H1 (cell line): ENCODE data around the gene CTTNBP2NL. TPM values are rescaled to one million over a fixed set of nuclear protein-coding genes. Genes with fewer than 3 reads are reported as not detected.

Experiments used
- CTCF ChIA-PET: fragments of 300-600 bp; sonication (Branson Sonifier 250); formaldehyde crosslinking; loops from one replicate; lab custom pipeline; 2021; ENCODE audit not compliant: partially characterized antibody; lab: Charles Lee
- POLR2A ChIA-PET: fragments of 300-600 bp; sonication (Branson Sonifier 250); formaldehyde crosslinking; loops from one replicate; lab custom pipeline; 2021; ENCODE audit warnings: inconsistent platforms; ENCODE audit not compliant: partially characterized antibody; lab: Charles Lee
- DNase-seq, 2 experiments: peaks; one replicate each; pipeline versions ENCODE4 v3.0.0 to v3.0.0-alpha.2; 2010 to 2022; ENCODE audit warnings: low spot score in 2 of 2, low read depth in 1 of 2, mixed read lengths in 1 of 2
- FAIRE-seq: peaks from 2 replicates; lab custom pipeline; 2011; peaks lifted over from hg19 to GRCh38; lab: Jason Lieb, UNC
- H2AFZ ChIP-seq: 2 replicates; pipeline ENCODE4 v1.8.1; 2012; ENCODE audit warnings: low read length, inconsistent platforms
- H2AK5ac ChIP-seq: 2 replicates; pipeline ENCODE4 v1.6.1; 2013; ENCODE audit warnings: low read depth, low read length
- H2BK120ac ChIP-seq: replicated peaks from 2 replicates; pipeline ENCODE3; 2013; ENCODE audit warnings: low read depth, low read length, inconsistent platforms
- H2BK12ac ChIP-seq: 2 replicates; pipeline ENCODE4 v1.6.1; 2013; ENCODE audit warnings: low read depth, low read length
- H2BK15ac ChIP-seq: 2 replicates; pipeline ENCODE4 v1.6.1; 2013; ENCODE audit warnings: low read length
- H2BK20ac ChIP-seq: 2 replicates; pipeline ENCODE4 v1.6.1; 2013; ENCODE audit warnings: low read length
- H2BK5ac ChIP-seq: 2 replicates; pipeline ENCODE4 v1.6.1; 2013; ENCODE audit warnings: low read depth, low read length
- H3K14ac ChIP-seq: 2 replicates; pipeline ENCODE4 v1.6.1; 2013; ENCODE audit warnings: inconsistent platforms; ENCODE audit not compliant: insufficient read length
- H3K18ac ChIP-seq: 2 replicates; pipeline ENCODE4 v1.6.1; 2013; ENCODE audit warnings: low read length; ENCODE audit errors: extremely low read depth
- H3K23ac ChIP-seq: 2 replicates; pipeline ENCODE4 v1.6.1; 2013; ENCODE audit warnings: inconsistent platforms; ENCODE audit not compliant: insufficient read length
- H3K23me2 ChIP-seq: 2 replicates; pipeline ENCODE4 v1.6.1; 2013; ENCODE audit warnings: low read depth, low read length
- H3K27ac ChIP-seq: 2 replicates; pipeline ENCODE4 v1.6.1; 2011; ENCODE audit warnings: low read depth, low read length, inconsistent platforms
- H3K27me3 ChIP-seq, 4 experiments: replicated peaks in 1 of 4; 1 replicate in 1 of 4; 2 replicates in 3 of 4; pipeline versions ENCODE4 v1.6.1 to v1.8.1; 2011 to 2013; ENCODE audit warnings: low read length in 3 of 4, mild to moderate bottlenecking in 3 of 4, inconsistent platforms in 2 of 4, mixed read lengths in 2 of 4, moderate library complexity in 1 of 4; ENCODE audit not compliant: control insufficient read depth in 3 of 4, insufficient read depth in 3 of 4; ENCODE audit errors: extremely low read depth in 1 of 4
- H3K36me3 ChIP-seq, 4 experiments: 2 replicates each; pipeline versions ENCODE4 v1.6.1 to v1.8.1; 2011 to 2013; ENCODE audit warnings: mild to moderate bottlenecking in 4 of 4, low read length in 3 of 4, moderate library complexity in 2 of 4, control low read depth in 1 of 4, inconsistent platforms in 1 of 4; ENCODE audit not compliant: insufficient read depth in 4 of 4, control insufficient read depth in 2 of 4
- H3K4ac ChIP-seq: replicated peaks from 2 replicates; pipeline ENCODE3; 2013; ENCODE audit warnings: low read length, low read depth, mixed read lengths, inconsistent platforms; ENCODE audit not compliant: insufficient read length
- H3K4me1 ChIP-seq, 4 experiments: replicated peaks in 1 of 4; 1 replicate in 1 of 4; 2 replicates in 3 of 4; pipeline versions ENCODE4 v1.6.1 to v1.8.1; 2011 to 2013; ENCODE audit warnings: low read length in 3 of 4, inconsistent platforms in 2 of 4, mixed read lengths in 1 of 4; ENCODE audit not compliant: insufficient read depth in 4 of 4, control insufficient read depth in 3 of 4
- H3K4me2 ChIP-seq, 2 experiments: 2 replicates each; pipeline versions ENCODE4 v1.6.1 to v1.8.1; 2011 to 2013; ENCODE audit warnings: low read depth in 2 of 2, low read length in 2 of 2, control low read depth in 1 of 2, inconsistent platforms in 1 of 2, mild to moderate bottlenecking in 1 of 2; ENCODE audit not compliant: insufficient read depth in 1 of 2
- H3K4me3 ChIP-seq, 4 experiments: fragments of 200-600, 300-600 bp in 1 of 4; sonication (generic), shearing (Covaris generic), sonication (Bioruptor Twin) in 1 of 4; 2 replicates each; pipeline versions ENCODE4 v1.5.1 to v1.8.1; 2011 to 2016; ENCODE audit warnings: low read length in 4 of 4, low read depth in 3 of 4, control low read depth in 2 of 4, inconsistent platforms in 2 of 4, mild to moderate bottlenecking in 2 of 4, mixed read lengths in 1 of 4, moderate library complexity in 1 of 4; ENCODE audit not compliant: insufficient read depth in 2 of 4; ENCODE audit errors: extremely low read depth in 1 of 4
- H3K56ac ChIP-seq: replicated peaks from 2 replicates; pipeline ENCODE3; 2013; ENCODE audit warnings: low read depth, mild to moderate bottlenecking, mixed read lengths, low read length, inconsistent platforms; ENCODE audit not compliant: insufficient read length
- H3K79me1 ChIP-seq: 2 replicates; pipeline ENCODE4 v1.6.1; 2013; ENCODE audit warnings: low read depth, low read length, control low read depth
- H3K79me2 ChIP-seq, 2 experiments: 2 replicates each; pipeline versions ENCODE4 v1.6.1 to v1.8.1; 2012 to 2013; ENCODE audit warnings: low read length in 2 of 2, mild to moderate bottlenecking in 2 of 2, inconsistent platforms in 1 of 2; ENCODE audit not compliant: insufficient read depth in 2 of 2, control insufficient read depth in 1 of 2
- H3K9ac ChIP-seq, 4 experiments: replicated peaks in 1 of 4; 1 replicate in 1 of 4; 2 replicates in 3 of 4; pipeline versions ENCODE4 v1.6.1 to v1.8.1; 2011 to 2013; ENCODE audit warnings: low read depth in 3 of 4, low read length in 3 of 4, control low read depth in 2 of 4, mild to moderate bottlenecking in 2 of 4, moderate library complexity in 2 of 4, inconsistent platforms in 1 of 4; ENCODE audit errors: extremely low read depth in 1 of 4
- H3K9me3 ChIP-seq, 2 experiments: 2 replicates each; pipeline versions ENCODE4 v1.6.1 to v1.8.1; 2012 to 2013; ENCODE audit warnings: mild to moderate bottlenecking in 2 of 2, moderate library complexity in 2 of 2, control low read depth in 1 of 2, inconsistent platforms in 1 of 2, low read depth in 1 of 2, low read length in 1 of 2, mixed read lengths in 1 of 2; ENCODE audit not compliant: insufficient read depth in 2 of 2
- H4K20me1 ChIP-seq, 2 experiments: replicated peaks in 1 of 2; 2 replicates each; pipeline versions ENCODE3 to v1.8.1; 2011 to 2013; ENCODE audit warnings: inconsistent platforms in 2 of 2, low read length in 2 of 2, mild to moderate bottlenecking in 1 of 2; ENCODE audit not compliant: insufficient read depth in 2 of 2, control insufficient read depth in 1 of 2
- H4K5ac ChIP-seq: 2 replicates; pipeline ENCODE4 v1.6.1; 2013; ENCODE audit warnings: low read length, low read depth, mixed read lengths, inconsistent platforms; ENCODE audit not compliant: insufficient read length
- H4K8ac ChIP-seq: 2 replicates; pipeline ENCODE4 v1.8.0; 2013; ENCODE audit warnings: mild to moderate bottlenecking, moderate library complexity, low read length, inconsistent platforms; ENCODE audit not compliant: insufficient read depth; ENCODE audit errors: extremely low read depth
- H4K91ac ChIP-seq: replicated peaks from 2 replicates; pipeline ENCODE3; 2013; ENCODE audit warnings: low read length, mixed read lengths, inconsistent platforms; ENCODE audit not compliant: insufficient read length
- JUND ChIP-seq: IDR thresholded peaks from 2 replicates; pipeline ENCODE4 v1.6.1; 2011; ENCODE audit warnings: mild to moderate bottlenecking, improper control_type of control experiment, low read length
- SP1 ChIP-seq: IDR thresholded peaks from 2 replicates; pipeline ENCODE4 v1.6.1; 2011; ENCODE audit warnings: low read depth, low read length
- WGBS, 2 experiments: shearing (Covaris generic) in 1 of 2; methylation state at CpG; one replicate each; pipeline versions ENCODE4 v1.1.6 to v1.1.7; 2013 to 2015; ENCODE audit warnings: low lambda C conversion rate in 2 of 2, mixed read lengths in 2 of 2, inconsistent platforms in 1 of 2, low coverage in 1 of 2, missing lambda C conversion rate in 1 of 2; ENCODE audit not compliant: insufficient replicate concordance in 2 of 2, insufficient coverage in 1 of 2, insufficient read length in 1 of 2; ENCODE audit errors: extremely low coverage in 1 of 2, missing lambda C conversion rate in 1 of 2; 5-methylcytosine and 5-hydroxymethylcytosine counted together
- polyA plus RNA-seq, 7 experiments: library from polyadenylated mRNA; depleted of rRNA in 3 of 7; stranded (reverse) in 5 of 7; unstranded in 2 of 7; fragments of >200 nt in 5 of 7; fragments of 200-250 nt in 2 of 7; gene quantifications; 1 replicate in 5 of 7; 2 replicates in 1 of 7; 4 replicates in 1 of 7; pipeline versions ENCODE4 v1.2.1 to v1.2.3, GENCODE V29; 2011 to 2013; ENCODE audit warnings: missing spikeins in 2 of 7, mixed read lengths in 2 of 7
- total RNA-seq: library from RNA; stranded (reverse); fragmentation: NEBNext Ultra II Directional; extraction: Animal tissue kit (Norgen Biotek cat#: 25700); gene quantifications from 2 replicates; pipeline ENCODE4 v1.2.1, GENCODE V29; 2021

The CTTNBP2NL gene
- total and polyA plus RNA-seq, 2 of the 8 experiments (the other 6 are each of a cell fraction or from before 2014, with no cell fraction given) = 6.4 to 35.1 TPM

- Histone ChIP-seq H3K4me2 (peak overlapping the region; percentile 66 to 98), H3K36me3 (no peaks in the 10 kb centered on the region; a peak in 1 of 8 replicates), H3K4me1 (peaks cover 1 to 25% (median 9%) of the 10 kb centered on the region in 4 experiments; a peak in 6 of 7 replicates), H3K9ac (no peak overlapping the region), H2BK12ac (no peak overlapping the region), H3K23me2 (peaks cover 17% of the 10 kb centered on the region), H2BK20ac (no peak overlapping the region), H3K9me3 (no peaks in the 10 kb centered on the region), H3K23ac (no peak overlapping the region), H3K27me3 (peaks cover 33 to 97% (median 80%) of the 10 kb centered on the region in 4 experiments), H2BK120ac (no peak overlapping the region), H3K27ac (no peak overlapping the region), H3K4ac (no peak overlapping the region), H3K56ac (no peak overlapping the region), H4K91ac (no peak overlapping the region), H3K79me2 (no peaks in the 10 kb centered on the region), H2BK5ac (no peak overlapping the region), H3K79me1 (no peaks in the 10 kb centered on the region), H3K18ac (no peak overlapping the region), H3K4me3 (peak overlapping the region; percentile 72 to 84 (median 82)), H4K20me1 (peaks cover 0 to under 1% of the 10 kb centered on the region in 2 experiments), H2BK15ac (no peak overlapping the region), H2AK5ac (no peak overlapping the region), H4K5ac (no peak overlapping the region), H4K8ac (no peak overlapping the region), H2AFZ (peak overlapping the region; percentile 95), H3K14ac (no peak overlapping the region)
- FAIRE-seq = no peak
- WGBS, 2 experiments = 0% methylated on average over 13 of the region's 15 CpGs; no CpG with 5 or more reads in 1 of the 2 experiments
- DNase-seq = peak in 1 of 2 experiments; percentile 84
- POLR2A ChIA-PET = interaction anchor here (1.1 to 4.0 kb wide), 6 partner anchors 9 to 206 kb away, joined by 3 to 22 read pairs (median 4); no protein-coding TSS in a partner anchor
- CTCF ChIA-PET = interaction anchor here (0.8 to 1.2 kb wide), 3 partner anchors 15 to 114 kb away, joined by 3 to 4 read pairs (median 3); no protein-coding TSS in a partner anchor
- TF ChIP-seq JUND = no peak
- TF ChIP-seq SP1 = 0 out of 2 replicates have a peak, but pooled peaks have one; percentile 11
Measured at GRCh38 chr1:112507921-112508277, 111.9 kb downstream of the CTTNBP2NL start.
